WTC11 (cell line): Measurements from ENCODE around the gene TLE5. TPM values are rescaled to one million over a fixed set of nuclear protein-coding genes. Genes with fewer than 3 reads are reported as not detected.

Experiments
- ATAC-seq: fragments of 200-7000 bp; cut with Tn5 transposase; 2 replicates; pipeline ENCODE4 v1.10.0; 2021; ENCODE audit warnings: mild to moderate bottlenecking, moderate library complexity
- CTCF ChIA-PET: fragments of 300-600 bp; sonication (Branson Sonifier 250); formaldehyde crosslinking; loops from one replicate; lab custom pipeline; 2021; ENCODE audit warnings: antibody characterized with exemption; lab: Charles Lee
- POLR2A ChIA-PET: fragments of 350-600 bp; sonication (Branson Sonifier 250); formaldehyde crosslinking; loops from one replicate; lab custom pipeline; 2021; ENCODE audit warnings: antibody characterized with exemption; lab: Charles Lee
- DNase-seq: peaks from one replicate; pipeline ENCODE4 v3.0.0; 2021; ENCODE audit warnings: low spot score
- H3K27ac Mint-ChIP-seq: 2 replicates; pipeline ENCODE4 v1.8.0; 2021; ENCODE audit warnings: mixed read lengths
- H3K27me3 Mint-ChIP-seq: 2 replicates; pipeline ENCODE4 v1.8.0; 2021; ENCODE audit warnings: low read depth, mild to moderate bottlenecking, moderate library complexity, mixed read lengths
- H3K36me3 Mint-ChIP-seq: 2 replicates; pipeline ENCODE4 v1.8.0; 2021; ENCODE audit warnings: mixed read lengths
- H3K4me1 Mint-ChIP-seq: 2 replicates; pipeline ENCODE4 v1.8.0; 2022; ENCODE audit warnings: mixed read lengths
- H3K4me3 Mint-ChIP-seq: 2 replicates; pipeline ENCODE4 v1.8.0; 2021; ENCODE audit warnings: mild to moderate bottlenecking, moderate library complexity, mixed read lengths
- H3K9me3 Mint-ChIP-seq: 2 replicates; pipeline ENCODE4 v1.8.0; 2021; ENCODE audit warnings: mixed read lengths
- CREB1 ChIP-seq: sonication (generic); formaldehyde crosslinking; IDR thresholded peaks from 2 replicates; pipeline ENCODE4 v1.8.0; 2023; ENCODE audit warnings: mild to moderate bottlenecking, missing genetic modification reagents
- EMX1 ChIP-seq: fragments of 250-450 bp; sonication (Bioruptor Pico); IDR thresholded peaks from 2 replicates; pipeline ENCODE4 v1.8.0; 2021; ENCODE audit warnings: mild to moderate bottlenecking
- FOXJ3 ChIP-seq: sonication (generic); formaldehyde crosslinking; IDR thresholded peaks from 2 replicates; pipeline ENCODE4 v1.9.0; 2021; ENCODE audit warnings: missing genetic modification reagents, mild to moderate bottlenecking, borderline replicate concordance
- GABPB1 ChIP-seq: sonication (generic); formaldehyde crosslinking; IDR thresholded peaks from 2 replicates; pipeline ENCODE4 v1.8.1; 2023; ENCODE audit warnings: mild to moderate bottlenecking, missing genetic modification reagents
- GTF2I ChIP-seq: fragments of 250-450 bp; sonication (Bioruptor Pico); conservative IDR thresholded peaks from 2 replicates; pipeline ENCODE4 v1.4.0; 2021; ENCODE audit warnings: mild to moderate bottlenecking
- MXD4 ChIP-seq: fragments of 250-450 bp; sonication (Bioruptor Pico); IDR thresholded peaks from 2 replicates; pipeline ENCODE4 v1.8.0; 2021; ENCODE audit warnings: mild to moderate bottlenecking, moderate library complexity, borderline replicate concordance
- NFE2L1 ChIP-seq: sonication (generic); formaldehyde crosslinking; IDR thresholded peaks from 2 replicates; pipeline ENCODE4 v1.8.1; 2023; ENCODE audit warnings: missing genetic modification reagents
- NR2C2 ChIP-seq: sonication (generic); formaldehyde crosslinking; IDR thresholded peaks from 2 replicates; pipeline ENCODE4 v1.8.0; 2022; ENCODE audit warnings: mild to moderate bottlenecking, missing genetic modification reagents
- NR3C1 ChIP-seq: sonication (generic); formaldehyde crosslinking; conservative IDR thresholded peaks from 2 replicates; pipeline ENCODE4 v1.8.1; 2023; ENCODE audit warnings: low read depth, mild to moderate bottlenecking, missing genetic modification reagents
- OVOL2 ChIP-seq: fragments of 250-450 bp; sonication (Bioruptor Pico); IDR thresholded peaks from 2 replicates; pipeline ENCODE4 v1.9.0; 2021; ENCODE audit warnings: mild to moderate bottlenecking, borderline replicate concordance
- PRRX2 ChIP-seq: fragments of 250-450 bp; sonication (Bioruptor Pico); IDR thresholded peaks from 2 replicates; pipeline ENCODE4 v1.8.0; 2021; ENCODE audit warnings: mild to moderate bottlenecking
- ZNF138 ChIP-seq: sonication (generic); formaldehyde crosslinking; conservative IDR thresholded peaks from 2 replicates; pipeline ENCODE4 v1.8.1; 2022; ENCODE audit warnings: mild to moderate bottlenecking, moderate library complexity, missing genetic modification reagents
- ZNF219 ChIP-seq: sonication (generic); formaldehyde crosslinking; IDR thresholded peaks from 2 replicates; pipeline ENCODE4 v1.8.0; 2023; ENCODE audit warnings: missing genetic modification reagents, mild to moderate bottlenecking, borderline replicate concordance
- total RNA-seq: library from RNA; stranded (reverse); gene quantifications from 3 replicates; pipeline ENCODE4 v1.2.3, GENCODE V29; 2021
- TF ChIP-seq, protein P1 (sequence below): sonication (generic); formaldehyde crosslinking; IDR thresholded peaks from 2 replicates; pipeline ENCODE4 v1.8.1; 2022; ENCODE audit warnings: mild to moderate bottlenecking, moderate library complexity, missing genetic modification reagents
- TF ChIP-seq, protein P2 (sequence below): sonication (generic); formaldehyde crosslinking; IDR thresholded peaks from 2 replicates; pipeline ENCODE4 v1.8.1; 2023; ENCODE audit warnings: mild to moderate bottlenecking, missing genetic modification reagents, moderate library complexity
- TF ChIP-seq, protein P3 (sequence below): fragments of 250-450 bp; sonication (Bioruptor Pico); IDR thresholded peaks from 2 replicates; pipeline ENCODE4 v1.9.0; 2021; ENCODE audit warnings: mild to moderate bottlenecking
- TF ChIP-seq, protein P4 (sequence below): fragments of 250-450 bp; sonication (Bioruptor Pico); conservative IDR thresholded peaks from 2 replicates; pipeline ENCODE4 v1.9.0; 2021; ENCODE audit warnings: mild to moderate bottlenecking
- TF ChIP-seq, protein P5 (sequence below): sonication (generic); formaldehyde crosslinking; IDR thresholded peaks from 2 replicates; pipeline ENCODE4 v1.8.0; 2022; ENCODE audit warnings: mild to moderate bottlenecking, missing genetic modification reagents
- TF ChIP-seq, protein P6 (sequence below): sonication (generic); formaldehyde crosslinking; IDR thresholded peaks from 2 replicates; pipeline ENCODE4 v1.8.1; 2023; ENCODE audit warnings: mild to moderate bottlenecking, missing genetic modification reagents, borderline replicate concordance

The TLE5 gene
- total RNA-seq, 1 experiment from 2014 or later: 246 TPM

DNA sequence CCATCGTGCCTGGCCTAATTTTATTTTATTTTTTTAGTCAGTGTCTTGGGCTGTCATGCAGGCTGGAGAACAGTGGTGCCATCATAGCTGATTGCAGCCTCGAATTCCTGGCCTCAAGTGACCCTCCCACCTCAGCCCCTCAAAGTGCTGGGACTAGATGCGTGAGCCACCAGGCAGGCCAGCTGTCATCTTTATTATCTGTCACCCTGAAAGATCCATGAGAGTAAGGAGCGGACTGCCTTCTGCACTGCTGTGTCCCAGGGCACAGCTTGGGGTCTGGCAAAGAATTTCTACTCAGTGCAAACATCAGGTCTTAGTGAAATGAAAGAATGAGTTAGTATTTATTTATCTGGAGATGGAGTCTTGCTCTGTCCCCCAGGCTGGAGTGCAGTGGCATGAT, 9.5 kb upstream of the TLE5 start (continued):
- TF ChIP-seq, protein P1, sequence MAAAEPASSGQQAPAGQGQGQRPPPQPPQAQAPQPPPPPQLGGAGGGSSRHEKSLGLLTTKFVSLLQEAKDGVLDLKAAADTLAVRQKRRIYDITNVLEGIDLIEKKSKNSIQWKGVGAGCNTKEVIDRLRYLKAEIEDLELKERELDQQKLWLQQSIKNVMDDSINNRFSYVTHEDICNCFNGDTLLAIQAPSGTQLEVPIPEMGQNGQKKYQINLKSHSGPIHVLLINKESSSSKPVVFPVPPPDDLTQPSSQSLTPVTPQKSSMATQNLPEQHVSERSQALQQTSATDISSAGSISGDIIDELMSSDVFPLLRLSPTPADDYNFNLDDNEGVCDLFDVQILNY (CRISPR knock-in tag): no peak
- no peak for TF ChIP-seq PRRX2
- TF ChIP-seq GTF2I (CRISPR knock-in tag): no peak
- no peak for TF ChIP-seq ZNF138 (CRISPR knock-in tag)
- TF ChIP-seq NR2C2 (CRISPR knock-in tag): no peak
- TF ChIP-seq, protein P2, sequence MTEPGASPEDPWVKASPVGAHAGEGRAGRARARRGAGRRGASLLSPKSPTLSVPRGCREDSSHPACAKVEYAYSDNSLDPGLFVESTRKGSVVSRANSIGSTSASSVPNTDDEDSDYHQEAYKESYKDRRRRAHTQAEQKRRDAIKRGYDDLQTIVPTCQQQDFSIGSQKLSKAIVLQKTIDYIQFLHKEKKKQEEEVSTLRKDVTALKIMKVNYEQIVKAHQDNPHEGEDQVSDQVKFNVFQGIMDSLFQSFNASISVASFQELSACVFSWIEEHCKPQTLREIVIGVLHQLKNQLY (CRISPR knock-in tag): no peak
- TF ChIP-seq, all 79 proteins: peak for 0

DNA sequence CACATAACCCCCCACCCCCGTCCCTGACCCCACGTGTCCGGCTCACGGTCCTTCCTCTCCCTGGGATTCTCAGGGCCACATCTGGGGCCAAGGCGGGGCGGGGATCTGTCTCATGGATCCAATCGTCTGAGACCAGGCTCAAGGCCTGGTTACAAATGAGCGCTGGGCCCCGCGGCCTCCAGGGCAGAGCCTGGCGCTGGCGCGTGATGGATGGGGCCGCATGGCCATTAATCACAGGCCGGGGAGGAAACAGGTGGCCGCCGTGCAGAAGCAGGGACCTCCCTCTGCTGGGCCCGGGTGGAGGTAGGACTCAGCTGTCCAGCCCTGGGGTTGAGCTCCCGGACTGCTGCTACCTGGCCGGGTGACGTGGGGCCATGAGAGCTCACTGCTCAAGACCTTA, 5.8 kb upstream of the TLE5 start:
- ChIA-PET POLR2A (interaction anchor here (1.0 kb wide), 1 partner anchor 11 kb away, joined by 3 read pairs; no protein-coding TSS in a partner anchor), CTCF (interaction anchor here (0.8 to 2.1 kb wide), 2 partner anchors 36 to 237 kb away, joined by 3 to 9 read pairs; no protein-coding TSS in a partner anchor)
- H3K27ac Mint-ChIP-seq: no peak overlapping the region
- H3K4me3 Mint-ChIP-seq: no peak overlapping the region
- H3K36me3 Mint-ChIP-seq: no peaks in the 10 kb centered on the region
- ATAC-seq (no peak; the same call in 1 of the 2 replicates), DNase-seq (no peak)
- H3K27me3 Mint-ChIP-seq: no peaks in the 10 kb centered on the region
- peaks cover 4% of the 10 kb centered on the region; the same call in 1 of the 2 replicates for H3K9me3 Mint-ChIP-seq
- H3K4me1 Mint-ChIP-seq: peaks cover 7% of the 10 kb centered on the region; the same call in 1 of the 2 replicates
- TF ChIP-seq GABPB1 (CRISPR knock-in tag): no peak
- TF ChIP-seq ZNF219: no peak
- no peak for TF ChIP-seq OVOL2 (CRISPR knock-in tag)
- TF ChIP-seq MXD4 (CRISPR knock-in tag): no peak
- TF ChIP-seq, protein P3, sequence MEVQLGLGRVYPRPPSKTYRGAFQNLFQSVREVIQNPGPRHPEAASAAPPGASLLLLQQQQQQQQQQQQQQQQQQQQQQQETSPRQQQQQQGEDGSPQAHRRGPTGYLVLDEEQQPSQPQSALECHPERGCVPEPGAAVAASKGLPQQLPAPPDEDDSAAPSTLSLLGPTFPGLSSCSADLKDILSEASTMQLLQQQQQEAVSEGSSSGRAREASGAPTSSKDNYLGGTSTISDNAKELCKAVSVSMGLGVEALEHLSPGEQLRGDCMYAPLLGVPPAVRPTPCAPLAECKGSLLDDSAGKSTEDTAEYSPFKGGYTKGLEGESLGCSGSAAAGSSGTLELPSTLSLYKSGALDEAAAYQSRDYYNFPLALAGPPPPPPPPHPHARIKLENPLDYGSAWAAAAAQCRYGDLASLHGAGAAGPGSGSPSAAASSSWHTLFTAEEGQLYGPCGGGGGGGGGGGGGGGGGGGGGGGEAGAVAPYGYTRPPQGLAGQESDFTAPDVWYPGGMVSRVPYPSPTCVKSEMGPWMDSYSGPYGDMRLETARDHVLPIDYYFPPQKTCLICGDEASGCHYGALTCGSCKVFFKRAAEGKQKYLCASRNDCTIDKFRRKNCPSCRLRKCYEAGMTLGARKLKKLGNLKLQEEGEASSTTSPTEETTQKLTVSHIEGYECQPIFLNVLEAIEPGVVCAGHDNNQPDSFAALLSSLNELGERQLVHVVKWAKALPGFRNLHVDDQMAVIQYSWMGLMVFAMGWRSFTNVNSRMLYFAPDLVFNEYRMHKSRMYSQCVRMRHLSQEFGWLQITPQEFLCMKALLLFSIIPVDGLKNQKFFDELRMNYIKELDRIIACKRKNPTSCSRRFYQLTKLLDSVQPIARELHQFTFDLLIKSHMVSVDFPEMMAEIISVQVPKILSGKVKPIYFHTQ (CRISPR knock-in tag): no peak
- no peak for TF ChIP-seq NFE2L1 (CRISPR knock-in tag)
- TF ChIP-seq FOXJ3 (CRISPR knock-in tag): no peak
- TF ChIP-seq EMX1: no peak
- no peak for TF ChIP-seq CREB1 (CRISPR knock-in tag)
- TF ChIP-seq, protein P4, sequence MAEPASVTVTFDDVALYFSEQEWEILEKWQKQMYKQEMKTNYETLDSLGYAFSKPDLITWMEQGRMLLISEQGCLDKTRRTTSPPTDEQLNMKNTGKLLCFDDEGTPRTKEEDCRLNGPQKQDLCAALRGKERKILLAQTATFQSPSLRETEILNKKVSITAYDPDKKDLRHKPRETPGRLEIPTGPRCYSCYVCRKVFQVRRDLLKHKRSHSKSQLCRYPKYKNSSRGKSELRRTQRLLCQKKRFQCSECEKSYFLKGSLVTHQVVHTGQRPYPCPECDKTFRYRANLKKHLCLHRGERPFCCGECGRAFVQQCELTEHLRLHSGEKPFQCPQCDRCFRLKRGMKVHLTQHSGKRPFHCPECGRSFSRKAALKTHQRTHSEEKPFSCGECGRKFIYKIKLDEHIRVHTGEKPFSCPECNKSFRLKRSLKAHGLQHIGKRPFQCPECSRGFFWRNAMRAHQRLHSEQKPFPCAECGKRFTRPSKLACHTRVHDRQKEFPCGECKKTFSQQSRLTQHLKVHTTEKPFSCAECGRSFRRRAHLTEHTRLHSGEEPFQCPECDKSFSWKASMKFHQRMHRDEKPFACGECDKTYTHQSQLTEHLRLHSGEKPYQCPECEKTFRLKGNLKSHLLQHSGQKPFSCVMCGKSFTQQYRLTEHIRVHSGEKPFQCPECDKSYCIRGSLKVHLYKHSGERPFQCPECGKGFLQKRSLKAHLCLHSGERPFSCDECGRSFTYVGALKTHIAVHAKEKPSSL (CRISPR knock-in tag): no peak
- TF ChIP-seq, protein P5, sequence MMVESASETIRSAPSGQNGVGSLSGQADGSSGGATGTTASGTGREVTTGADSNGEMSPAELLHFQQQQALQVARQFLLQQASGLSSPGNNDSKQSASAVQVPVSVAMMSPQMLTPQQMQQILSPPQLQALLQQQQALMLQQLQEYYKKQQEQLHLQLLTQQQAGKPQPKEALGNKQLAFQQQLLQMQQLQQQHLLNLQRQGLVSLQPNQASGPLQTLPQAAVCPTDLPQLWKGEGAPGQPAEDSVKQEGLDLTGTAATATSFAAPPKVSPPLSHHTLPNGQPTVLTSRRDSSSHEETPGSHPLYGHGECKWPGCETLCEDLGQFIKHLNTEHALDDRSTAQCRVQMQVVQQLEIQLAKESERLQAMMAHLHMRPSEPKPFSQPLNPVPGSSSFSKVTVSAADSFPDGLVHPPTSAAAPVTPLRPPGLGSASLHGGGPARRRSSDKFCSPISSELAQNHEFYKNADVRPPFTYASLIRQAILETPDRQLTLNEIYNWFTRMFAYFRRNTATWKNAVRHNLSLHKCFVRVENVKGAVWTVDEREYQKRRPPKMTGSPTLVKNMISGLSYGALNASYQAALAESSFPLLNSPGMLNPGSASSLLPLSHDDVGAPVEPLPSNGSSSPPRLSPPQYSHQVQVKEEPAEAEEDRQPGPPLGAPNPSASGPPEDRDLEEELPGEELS (CRISPR knock-in tag): no peak
- TF ChIP-seq, protein P6, sequence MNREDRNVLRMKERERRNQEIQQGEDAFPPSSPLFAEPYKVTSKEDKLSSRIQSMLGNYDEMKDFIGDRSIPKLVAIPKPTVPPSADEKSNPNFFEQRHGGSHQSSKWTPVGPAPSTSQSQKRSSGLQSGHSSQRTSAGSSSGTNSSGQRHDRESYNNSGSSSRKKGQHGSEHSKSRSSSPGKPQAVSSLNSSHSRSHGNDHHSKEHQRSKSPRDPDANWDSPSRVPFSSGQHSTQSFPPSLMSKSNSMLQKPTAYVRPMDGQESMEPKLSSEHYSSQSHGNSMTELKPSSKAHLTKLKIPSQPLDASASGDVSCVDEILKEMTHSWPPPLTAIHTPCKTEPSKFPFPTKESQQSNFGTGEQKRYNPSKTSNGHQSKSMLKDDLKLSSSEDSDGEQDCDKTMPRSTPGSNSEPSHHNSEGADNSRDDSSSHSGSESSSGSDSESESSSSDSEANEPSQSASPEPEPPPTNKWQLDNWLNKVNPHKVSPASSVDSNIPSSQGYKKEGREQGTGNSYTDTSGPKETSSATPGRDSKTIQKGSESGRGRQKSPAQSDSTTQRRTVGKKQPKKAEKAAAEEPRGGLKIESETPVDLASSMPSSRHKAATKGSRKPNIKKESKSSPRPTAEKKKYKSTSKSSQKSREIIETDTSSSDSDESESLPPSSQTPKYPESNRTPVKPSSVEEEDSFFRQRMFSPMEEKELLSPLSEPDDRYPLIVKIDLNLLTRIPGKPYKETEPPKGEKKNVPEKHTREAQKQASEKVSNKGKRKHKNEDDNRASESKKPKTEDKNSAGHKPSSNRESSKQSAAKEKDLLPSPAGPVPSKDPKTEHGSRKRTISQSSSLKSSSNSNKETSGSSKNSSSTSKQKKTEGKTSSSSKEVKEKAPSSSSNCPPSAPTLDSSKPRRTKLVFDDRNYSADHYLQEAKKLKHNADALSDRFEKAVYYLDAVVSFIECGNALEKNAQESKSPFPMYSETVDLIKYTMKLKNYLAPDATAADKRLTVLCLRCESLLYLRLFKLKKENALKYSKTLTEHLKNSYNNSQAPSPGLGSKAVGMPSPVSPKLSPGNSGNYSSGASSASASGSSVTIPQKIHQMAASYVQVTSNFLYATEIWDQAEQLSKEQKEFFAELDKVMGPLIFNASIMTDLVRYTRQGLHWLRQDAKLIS: no peak
- no peak for TF ChIP-seq NR3C1 (CRISPR knock-in tag)
- TF ChIP-seq NR2C2 (CRISPR knock-in tag): no peak
